Upper lobe of left lung (tissue), 6 donors: ENCODE results near the gene FAM3B. TPM values are rescaled to one million over a fixed set of nuclear protein-coding genes. Genes with fewer than 3 reads are reported as not detected.

ENCODE experiments used
- ATAC-seq, 2 donors: fragments of 200-7000 bp; cut with Tn5 transposase; one replicate each; pipeline ENCODE4 v1.9.1; 2022; ENCODE audit warnings: mild to moderate bottlenecking in 2 of 2, moderate library complexity in 2 of 2; ENCODE audit not compliant: low FRiP score in 2 of 2
- DNase-seq, 2 donors: peaks; one replicate each; pipeline ENCODE4 v3.0.0-alpha.2; 2019 to 2020
- H3K27ac ChIP-seq, 4 donors: fragments of 200-600 bp; sonication (generic); one replicate each; pipeline ENCODE4 v1.5.1; 2016 to 2019
- H3K27me3 ChIP-seq, 4 donors: fragments of 200-600 bp; sonication (generic); one replicate each; pipeline ENCODE4 v1.5.1; 2017 to 2019
- H3K36me3 ChIP-seq, 4 donors: fragments of 200-600 bp; sonication (generic); one replicate each; pipeline ENCODE4 v1.5.1; 2016 to 2019
- H3K4me1 ChIP-seq, 4 donors: fragments of 200-600 bp; sonication (generic); one replicate each; pipeline ENCODE4 v1.5.1; 2018 to 2019
- H3K4me3 ChIP-seq, 4 donors: fragments of 200-600 bp; sonication (generic); one replicate each; pipeline ENCODE4 v1.5.1; 2017 to 2019; ENCODE audit warnings: mild to moderate bottlenecking in 2 of 4, moderate library complexity in 1 of 4
- H3K9me3 ChIP-seq, 4 donors: fragments of 200-600 bp; sonication (generic); one replicate each; pipeline ENCODE4 v1.5.1; 2018 to 2019
- EP300 ChIP-seq, 4 donors: sonication (generic); formaldehyde crosslinking; IDR thresholded peaks; one replicate each; pipeline ENCODE4 v1.5.1; 2017; ENCODE audit warnings: antibody characterized with exemption in 4 of 4, control low read depth in 2 of 4
- POLR2A ChIP-seq, 4 donors: fragments of 450-650 bp; IDR thresholded peaks; one replicate each; pipeline ENCODE4 v1.5.1; 2016 to 2017; ENCODE audit warnings: antibody characterized with exemption in 4 of 4, mild to moderate bottlenecking in 2 of 4
- POLR2AphosphoS5 ChIP-seq, 2 donors: sonication (generic); formaldehyde crosslinking; IDR thresholded peaks; one replicate each; pipeline ENCODE4 v1.5.1; 2017; ENCODE audit warnings: antibody characterized with exemption in 2 of 2
- WGBS, 2 donors: methylation state at CpG; one replicate each; pipeline ENCODE4 v1.1.5; 2017 to 2018; 5-methylcytosine and 5-hydroxymethylcytosine counted together
- total RNA-seq, 6 donors: library from RNA; depleted of rRNA in 4 of 6; stranded (reverse); fragments of >200 nt in 4 of 6; gene quantifications; one replicate each; pipeline versions ENCODE4 v1.1.0 to v1.2.1, GENCODE V29; 2016 to 2021
- TF ChIP-seq, protein P1 (sequence below), 6 experiments: fragments of 450-650 bp in 4 of 6; fragments of 200-600 bp in 2 of 6; sonication (generic) in 2 of 6; IDR thresholded peaks; one replicate each; pipeline ENCODE4 v1.5.1; 2016 to 2019; ENCODE audit warnings: antibody characterized with exemption in 6 of 6
- donor health status: DM: no; HTN: no; CAD: no; lungs with moderate emphysema.
- donor health status: DM: no; HTN: yes; CAD: no; lungs with severe emphysema.

The FAM3B gene
- total RNA-seq, 6 donors from 2014 or later, result 2.9 to 13.2 (median 4.7) TPM

- Histone ChIP-seq H3K9me3 (no peaks in the 10 kb centered on the region), H3K4me3 (no peak overlapping the region), H3K36me3 (no peaks in the 10 kb centered on the region), H3K4me1 (peaks cover 4 to 33% (median 12%) of the 10 kb centered on the region in 4 donors), H3K27ac (no peak overlapping the region), H3K27me3 (no peaks in the 10 kb centered on the region)
- no peak for ATAC-seq
- peak in 1 of 2 donors; percentile 17 for DNase-seq
- 82 to 91% methylated on average over 15 of the region's 15 CpGs for WGBS, 2 donors
- no peak for TF ChIP-seq POLR2A (IDR thresholded peaks at IDR 0.05)
- no peak for TF ChIP-seq POLR2AphosphoS5 (IDR thresholded peaks at IDR 0.05)
- TF ChIP-seq, protein P1, sequence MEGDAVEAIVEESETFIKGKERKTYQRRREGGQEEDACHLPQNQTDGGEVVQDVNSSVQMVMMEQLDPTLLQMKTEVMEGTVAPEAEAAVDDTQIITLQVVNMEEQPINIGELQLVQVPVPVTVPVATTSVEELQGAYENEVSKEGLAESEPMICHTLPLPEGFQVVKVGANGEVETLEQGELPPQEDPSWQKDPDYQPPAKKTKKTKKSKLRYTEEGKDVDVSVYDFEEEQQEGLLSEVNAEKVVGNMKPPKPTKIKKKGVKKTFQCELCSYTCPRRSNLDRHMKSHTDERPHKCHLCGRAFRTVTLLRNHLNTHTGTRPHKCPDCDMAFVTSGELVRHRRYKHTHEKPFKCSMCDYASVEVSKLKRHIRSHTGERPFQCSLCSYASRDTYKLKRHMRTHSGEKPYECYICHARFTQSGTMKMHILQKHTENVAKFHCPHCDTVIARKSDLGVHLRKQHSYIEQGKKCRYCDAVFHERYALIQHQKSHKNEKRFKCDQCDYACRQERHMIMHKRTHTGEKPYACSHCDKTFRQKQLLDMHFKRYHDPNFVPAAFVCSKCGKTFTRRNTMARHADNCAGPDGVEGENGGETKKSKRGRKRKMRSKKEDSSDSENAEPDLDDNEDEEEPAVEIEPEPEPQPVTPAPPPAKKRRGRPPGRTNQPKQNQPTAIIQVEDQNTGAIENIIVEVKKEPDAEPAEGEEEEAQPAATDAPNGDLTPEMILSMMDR (IDR thresholded peaks at IDR 0.05), result no peak
- no peak for TF ChIP-seq EP300 (IDR thresholded peaks at IDR 0.05)
These were observed 51.5 kb downstream of the FAM3B start for GRCh38 chr21:41367945-41368734.

DNA sequence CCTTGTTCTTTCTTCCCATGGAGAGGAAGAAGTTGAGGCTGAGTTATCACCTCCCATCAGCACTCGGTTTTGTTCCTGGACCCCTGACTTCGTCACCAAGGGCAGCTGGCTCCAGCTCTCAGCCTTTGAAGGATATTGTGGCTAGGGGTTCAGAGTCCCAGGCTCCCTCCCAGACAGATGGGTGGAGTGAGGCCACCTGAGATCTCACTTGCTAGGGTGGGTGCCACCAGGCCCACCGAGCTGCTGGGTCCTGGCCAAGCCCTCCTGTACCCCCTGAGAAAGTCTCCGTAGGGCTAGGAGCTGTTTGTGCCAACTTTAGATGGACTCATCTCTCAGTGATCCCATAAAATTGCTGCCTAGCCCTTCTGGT, 52.1 kb downstream of the FAM3B start:
- WGBS, 2 donors, result 63 to 66% methylated on average over 4 of the region's 4 CpGs
- no peak for ATAC-seq
- Histone ChIP-seq H3K27ac (peak overlapping the region in 2 of 4 donors; percentile 77 to 81), H3K4me3 (peak overlapping the region in 2 of 4 donors; percentile 46), H3K36me3 (no peaks in the 10 kb centered on the region), H3K9me3 (no peaks in the 10 kb centered on the region), H3K27me3 (no peaks in the 10 kb centered on the region), H3K4me1 (peaks cover 4 to 28% (median 7%) of the 10 kb centered on the region in 4 donors)
- no peak for TF ChIP-seq EP300 (IDR thresholded peaks at IDR 0.05)
- TF ChIP-seq, protein P1 (IDR thresholded peaks at IDR 0.05), result no peak
- no peak for TF ChIP-seq POLR2AphosphoS5 (IDR thresholded peaks at IDR 0.05)
- TF ChIP-seq POLR2A (IDR thresholded peaks at IDR 0.05), result no peak
- peak in 1 of 2 donors; percentile 14 for DNase-seq

GRCh38 chr21:41369105-41369919, 52.7 kb downstream of the FAM3B start:
- no peak for TF ChIP-seq POLR2A (IDR thresholded peaks at IDR 0.05)
- TF ChIP-seq EP300 (IDR thresholded peaks at IDR 0.05), result no peak
- TF ChIP-seq, protein P1 (IDR thresholded peaks at IDR 0.05), result peak in 3 of 6 experiments; percentile 11 to 28 (median 23)
- H3K4me3 ChIP-seq, result peak overlapping the region in 3 of 4 donors; percentile 26 to 46 (median 46)
- no peaks in the 10 kb centered on the region for H3K9me3 ChIP-seq
- peaks cover 4 to 27% (median 7%) of the 10 kb centered on the region in 4 donors for H3K4me1 ChIP-seq
- ATAC-seq (peak in 1 of 2 donors; percentile 25), DNase-seq (peak; percentile 44 to 65)
- H3K27me3 ChIP-seq, result no peaks in the 10 kb centered on the region
- H3K36me3 ChIP-seq, result no peaks in the 10 kb centered on the region
- 27 to 38% methylated on average over 18 to 29 of the region's 29 CpGs for WGBS, 2 donors
- H3K27ac ChIP-seq, result peak overlapping the region in 3 of 4 donors; percentile 52 to 81 (median 77)

GRCh38 chr21:41369920-41370839, 53.6 kb downstream of the FAM3B start:
- Histone ChIP-seq H3K4me3 (peak overlapping the region in 3 of 4 donors; percentile 26 to 46 (median 46)), H3K4me1 (peaks cover 4 to 27% (median 7%) of the 10 kb centered on the region in 4 donors), H3K36me3 (no peaks in the 10 kb centered on the region), H3K27ac (peak overlapping the region in 3 of 4 donors; percentile 52 to 81 (median 77)), H3K27me3 (no peaks in the 10 kb centered on the region), H3K9me3 (no peaks in the 10 kb centered on the region)
- TF ChIP-seq EP300 (IDR thresholded peaks at IDR 0.05), result no peak
- TF ChIP-seq POLR2AphosphoS5 (IDR thresholded peaks at IDR 0.05), result no peak
- TF ChIP-seq, protein P1 (IDR thresholded peaks at IDR 0.05), result no peak
- TF ChIP-seq POLR2A (IDR thresholded peaks at IDR 0.05), result no peak
- ATAC-seq, result peak in 1 of 2 donors; percentile 27
- DNase-seq, result peak in 1 of 2 donors; percentile 32
- 80 to 87% methylated on average over 19 to 27 of the region's 30 CpGs for WGBS, 2 donors
